Activated CD8-positive, alpha-beta memory T cell treated with anti-CD3 and anti-CD28 coated beads, Interleukin-2, amount 50 U/mL, for 24 hours (primary cell): ENCODE measurements around the gene ADAMTS17.

Source experiments
- DNase-seq: peaks from one replicate; pipeline ENCODE4 v3.0.0-alpha.2; 2020; ENCODE audit errors: extremely low read depth

The ADAMTS17 gene

DNA sequence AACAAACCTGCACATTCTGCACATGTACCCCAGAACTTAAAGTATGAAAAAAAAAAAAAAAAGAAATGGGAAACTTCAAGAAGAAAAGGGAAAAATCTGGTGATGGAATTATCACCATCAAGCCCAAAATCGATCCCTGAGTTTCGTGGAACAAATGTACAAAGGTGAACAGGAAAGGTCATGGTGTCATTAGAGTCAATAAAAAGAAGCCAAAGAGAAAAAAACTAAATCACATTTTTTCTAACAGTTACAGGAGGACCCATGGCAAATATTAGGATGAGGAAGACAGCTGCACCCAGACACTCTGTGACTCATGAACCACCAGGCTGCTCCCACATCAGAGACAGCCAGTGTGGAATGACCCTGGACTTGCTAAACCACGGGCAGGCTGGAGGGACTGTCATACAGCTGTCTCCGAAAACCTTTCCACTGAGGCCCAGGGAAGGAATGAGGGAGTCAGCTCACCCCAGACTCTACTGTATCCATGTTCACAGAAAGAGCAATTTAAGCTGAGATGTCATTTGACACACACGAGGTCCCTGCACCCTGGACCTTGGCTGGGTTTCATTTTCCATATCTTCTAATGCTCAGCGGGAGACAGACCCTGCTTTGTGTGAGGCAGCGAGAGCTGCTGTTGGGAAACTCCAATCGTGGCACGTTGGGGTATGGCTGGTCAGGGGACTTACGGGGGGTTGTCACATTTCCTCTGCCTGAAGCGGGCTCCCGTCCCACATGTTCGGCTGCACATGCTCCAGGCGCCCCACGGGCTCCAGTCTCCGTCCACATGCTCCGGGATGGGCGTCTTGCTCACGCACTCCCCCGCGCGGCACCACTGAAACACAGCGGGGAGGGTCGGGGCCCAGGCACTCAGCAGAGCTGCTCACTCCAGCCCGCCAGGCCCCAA lies 210.2 kb downstream of the ADAMTS17 start:
- DNase-seq = no peak

DNA sequence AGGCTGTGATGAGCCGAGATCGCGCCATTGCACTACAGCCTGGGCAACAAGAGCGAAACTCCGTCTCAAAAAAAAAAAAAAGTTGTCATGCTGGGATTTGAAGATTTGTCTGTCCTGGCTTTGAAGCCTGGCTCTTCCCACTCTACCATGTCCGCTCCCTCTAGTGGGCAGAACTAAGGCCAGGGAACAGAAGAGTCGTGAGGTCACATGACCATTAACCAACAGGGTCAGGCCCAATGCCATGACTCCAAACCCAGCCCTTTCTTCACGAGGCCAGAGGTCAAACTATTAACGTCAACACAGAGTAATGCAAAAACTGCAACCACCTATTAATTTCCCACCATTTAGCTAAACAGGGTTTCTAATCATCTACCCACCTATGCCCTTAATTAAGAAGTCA lies 212.1 kb downstream of the ADAMTS17 start:
- DNase-seq = no peak

DNA sequence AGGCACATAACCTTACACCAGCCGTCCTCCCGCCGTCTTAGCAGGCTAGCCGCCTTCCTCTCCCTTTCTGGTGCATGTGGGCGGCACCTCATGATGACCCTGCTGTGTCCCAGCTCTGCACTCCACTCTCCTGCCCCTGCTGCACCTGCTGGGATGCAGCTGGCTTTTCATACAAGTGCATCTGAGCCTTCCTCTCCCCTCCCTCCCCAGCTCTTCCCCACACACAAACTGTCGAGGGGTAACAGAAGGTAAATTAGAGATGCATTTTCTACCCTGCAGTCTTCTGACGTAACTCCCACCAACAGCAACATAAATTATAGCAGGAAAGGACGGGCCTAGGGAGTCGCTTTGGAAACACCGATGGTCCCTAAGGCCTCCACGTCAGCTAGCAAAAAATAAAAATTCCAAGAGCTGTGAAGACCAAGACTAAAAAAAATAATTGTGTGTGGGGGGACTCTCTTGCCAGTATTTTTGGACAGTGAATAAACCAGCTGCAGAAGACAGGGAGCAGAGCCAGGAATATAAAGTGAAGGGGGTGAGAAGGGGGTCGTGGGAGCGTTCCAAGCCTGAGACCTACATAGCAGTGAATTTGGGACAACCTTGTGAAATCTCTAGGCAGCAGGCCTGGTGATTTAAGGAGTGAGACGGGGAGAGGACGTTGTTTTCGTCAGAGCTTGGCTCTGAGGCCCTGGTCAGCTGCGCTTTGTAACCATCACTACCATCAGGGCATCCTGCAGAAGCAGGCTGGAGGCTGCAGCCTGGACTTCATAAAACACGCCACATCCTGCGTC lies 216.2 kb downstream of the ADAMTS17 start:
- DNase-seq = no peak

DNA sequence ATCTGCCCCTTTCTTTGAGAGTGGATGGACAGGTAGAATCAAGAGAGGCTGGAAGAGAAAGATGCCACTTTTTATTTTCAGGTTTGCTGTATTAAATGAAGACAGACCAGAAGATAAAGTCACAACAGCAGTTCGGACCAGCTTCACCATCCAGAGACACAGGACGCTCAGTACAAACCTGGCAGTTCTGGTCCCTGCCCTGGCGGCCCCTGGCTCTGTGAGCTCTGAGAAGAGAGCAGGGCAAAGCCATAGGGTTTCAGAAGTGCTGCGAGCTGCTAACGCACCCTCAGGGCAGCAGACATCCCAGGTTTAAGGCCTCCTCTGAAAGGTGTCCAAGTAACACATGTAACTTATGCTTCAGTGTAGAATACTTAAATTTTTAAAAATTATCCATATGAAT lies 216.8 kb downstream of the ADAMTS17 start:
- DNase-seq = no peak

DNA sequence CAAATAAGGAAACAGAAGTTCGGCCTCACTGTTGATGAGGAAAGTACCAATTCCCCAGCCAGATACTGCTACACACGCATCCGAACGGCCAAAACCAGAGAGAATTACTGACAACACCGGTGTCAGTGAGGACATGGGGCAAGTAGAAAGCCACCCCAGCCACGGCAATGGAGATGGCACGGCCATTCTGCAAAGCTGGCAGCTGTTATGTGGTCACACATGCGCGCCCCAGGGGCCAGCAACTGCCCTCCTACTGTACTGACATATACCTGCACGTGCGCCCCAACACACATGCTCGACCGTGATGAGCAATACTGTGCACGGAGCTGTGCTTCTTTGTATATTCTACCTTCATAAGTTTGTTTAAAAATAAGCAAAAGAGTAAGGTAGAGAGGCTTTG lies 217.4 kb downstream of the ADAMTS17 start:
- no peak for DNase-seq

DNA sequence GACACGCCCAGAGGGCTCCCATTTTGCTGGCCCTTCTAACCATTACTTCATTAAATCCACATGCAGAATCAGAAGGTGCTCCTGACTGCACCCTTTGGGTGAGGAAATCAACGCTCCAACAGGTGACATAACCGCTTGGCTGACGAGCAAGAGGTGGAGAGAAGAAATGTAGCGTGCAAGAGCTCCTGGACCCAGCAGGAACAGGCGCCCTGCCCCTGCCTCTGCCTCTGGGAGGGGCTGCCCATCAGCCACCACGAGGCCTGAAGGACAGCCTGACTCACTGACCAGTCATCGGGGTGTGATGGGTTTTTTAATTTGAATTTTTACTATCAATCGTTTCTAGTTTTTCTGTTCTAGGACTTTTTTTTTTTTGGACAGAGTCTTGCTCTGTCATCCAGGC lies 218.2 kb downstream of the ADAMTS17 start:
- no peak for DNase-seq

DNA sequence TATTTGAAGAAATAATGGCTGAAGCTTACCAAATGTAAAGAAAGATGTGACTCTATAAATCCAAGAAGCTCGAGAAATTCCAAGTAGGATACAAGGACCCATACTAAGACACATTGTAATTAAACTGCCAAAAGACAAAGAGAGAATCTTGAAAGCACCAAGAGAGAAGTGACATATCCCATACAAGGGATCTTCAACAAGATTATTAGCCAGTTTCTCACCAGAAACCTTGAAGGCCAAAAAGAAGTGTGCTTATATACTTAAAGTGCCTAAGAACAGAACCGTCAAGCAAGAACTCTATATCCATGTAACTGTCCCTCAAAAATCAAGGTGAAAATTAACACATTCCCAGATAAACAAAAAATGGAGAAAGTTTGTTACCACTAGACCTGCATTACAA lies 220.5 kb downstream of the ADAMTS17 start:
- DNase-seq = no peak

DNA sequence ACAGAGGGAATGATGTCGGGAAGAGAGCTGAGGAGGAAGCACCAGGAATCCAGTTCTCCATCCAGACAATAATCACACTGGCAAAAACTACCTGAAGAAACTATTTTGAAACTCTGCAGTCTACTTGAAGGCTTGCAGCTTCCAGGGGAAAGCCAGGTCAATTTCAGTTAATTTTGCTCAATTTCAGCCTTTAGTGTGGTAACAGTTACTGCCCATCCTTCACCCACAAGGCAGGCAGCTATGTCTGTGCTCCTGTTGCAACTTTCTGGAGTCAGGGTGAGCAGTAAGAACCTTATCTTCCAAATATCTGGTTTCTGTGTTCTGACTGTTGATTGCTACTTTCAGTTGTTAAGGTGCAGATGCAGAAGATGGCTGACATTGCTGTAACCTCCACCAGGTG lies 221.7 kb downstream of the ADAMTS17 start:
- DNase-seq = no peak

DNA sequence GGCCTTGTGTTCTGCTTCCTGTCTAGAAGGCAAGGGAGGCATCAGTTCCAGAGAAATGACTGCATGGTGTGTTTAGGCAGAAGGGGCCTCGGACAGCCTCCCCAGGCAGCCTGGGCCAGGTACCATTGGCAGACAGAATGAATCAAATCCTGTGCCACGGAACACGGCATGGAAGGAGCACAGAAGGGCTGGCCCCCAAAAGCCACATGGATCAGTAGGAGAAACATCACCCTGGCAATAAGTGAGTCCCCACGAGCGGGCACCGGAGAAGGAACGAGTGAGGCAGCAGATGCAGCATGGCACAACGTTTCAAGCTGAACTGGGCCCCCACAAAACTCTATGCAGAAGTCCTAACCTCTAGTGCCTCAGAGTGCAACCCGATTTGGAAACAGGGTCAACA lies 223.2 kb downstream of the ADAMTS17 start:
- DNase-seq = no peak

DNA sequence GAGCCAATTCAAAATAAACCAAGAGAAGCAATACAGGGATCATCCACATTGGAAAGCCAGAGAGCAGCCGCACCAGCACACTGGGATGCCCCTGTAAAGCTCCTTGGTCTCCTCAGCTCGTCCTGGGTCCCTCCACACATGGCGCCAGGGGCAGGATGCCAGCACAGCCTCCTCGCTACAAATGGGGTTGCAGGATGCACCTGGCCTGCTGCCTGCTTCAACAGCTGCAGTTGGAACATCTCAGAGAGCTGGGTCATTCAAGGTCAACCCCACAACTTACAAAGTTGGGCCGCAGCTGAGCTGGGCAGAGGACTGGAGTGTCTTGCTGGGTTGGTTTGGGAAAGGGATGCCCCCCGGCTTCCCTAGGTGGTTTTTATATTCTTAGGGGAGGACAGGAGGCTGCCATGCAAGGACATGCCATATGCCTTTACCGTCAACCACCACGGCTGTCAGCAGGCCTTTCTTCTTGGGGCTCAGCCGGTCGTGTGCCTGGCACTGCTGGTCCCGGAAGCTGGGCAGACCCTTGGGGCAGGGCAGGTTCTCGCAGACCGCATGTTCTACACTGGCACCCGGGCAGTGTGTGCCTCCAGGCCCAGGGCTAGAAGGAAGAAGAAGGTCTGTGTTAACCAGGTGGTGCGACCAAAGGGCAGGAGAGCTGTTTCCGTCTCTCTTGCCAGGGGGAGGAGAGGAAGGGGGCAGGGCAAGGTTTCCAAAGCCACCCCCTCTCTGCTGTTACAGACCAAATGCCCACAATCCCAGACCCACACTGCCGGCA lies 225.2 kb downstream of the ADAMTS17 start:
- DNase-seq = no peak

DNA sequence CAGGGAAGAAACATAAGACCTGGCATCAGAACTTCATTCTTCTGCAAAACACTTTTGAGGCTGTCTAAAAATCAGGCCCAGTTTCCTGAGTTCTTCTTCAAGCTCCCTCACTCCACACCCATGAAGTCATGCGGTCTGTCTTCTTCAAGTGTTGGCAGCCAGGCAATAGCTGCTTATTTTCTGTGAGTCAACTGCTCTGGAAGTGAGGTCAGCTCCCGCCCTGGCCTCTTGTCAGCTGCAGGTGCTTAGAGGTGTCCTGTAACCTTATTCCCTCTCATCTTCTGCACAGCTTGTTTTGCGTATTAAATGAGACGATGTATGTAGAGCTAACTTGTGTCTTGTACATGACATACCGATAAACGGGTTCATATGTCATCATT lies 226.1 kb downstream of the ADAMTS17 start:
- DNase-seq = no peak

DNA sequence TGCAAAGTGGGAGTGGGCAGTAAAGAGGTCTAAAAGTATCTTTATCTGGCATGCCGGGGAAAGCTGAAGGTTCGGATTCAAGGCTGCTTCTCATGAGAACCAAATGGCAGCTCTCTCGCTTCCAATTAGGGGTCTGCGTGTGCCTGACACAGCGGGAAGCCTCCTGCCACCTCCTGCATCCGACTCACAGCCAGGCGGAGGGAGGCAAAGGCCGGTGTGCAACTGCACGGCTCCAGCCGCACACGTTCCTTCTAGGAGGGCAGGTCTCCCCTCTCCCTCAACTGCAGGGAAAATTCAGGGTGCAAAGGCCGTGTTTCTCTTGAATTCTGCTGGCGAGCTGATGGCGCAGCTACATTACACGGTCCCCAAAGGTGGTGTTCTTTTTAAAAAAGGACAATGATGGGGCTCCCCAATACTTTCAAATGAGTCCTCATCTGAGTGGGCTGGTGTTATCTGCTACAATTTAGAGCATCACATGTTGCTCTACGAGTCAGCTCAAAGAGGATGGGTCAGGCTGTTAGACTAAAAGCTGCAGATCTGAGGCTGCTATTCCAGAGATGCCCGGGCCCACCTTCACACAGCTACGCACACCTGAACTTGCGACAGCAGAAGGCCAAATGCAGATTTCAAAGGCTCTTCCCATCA lies 226.6 kb downstream of the ADAMTS17 start:
- no peak for DNase-seq

DNA sequence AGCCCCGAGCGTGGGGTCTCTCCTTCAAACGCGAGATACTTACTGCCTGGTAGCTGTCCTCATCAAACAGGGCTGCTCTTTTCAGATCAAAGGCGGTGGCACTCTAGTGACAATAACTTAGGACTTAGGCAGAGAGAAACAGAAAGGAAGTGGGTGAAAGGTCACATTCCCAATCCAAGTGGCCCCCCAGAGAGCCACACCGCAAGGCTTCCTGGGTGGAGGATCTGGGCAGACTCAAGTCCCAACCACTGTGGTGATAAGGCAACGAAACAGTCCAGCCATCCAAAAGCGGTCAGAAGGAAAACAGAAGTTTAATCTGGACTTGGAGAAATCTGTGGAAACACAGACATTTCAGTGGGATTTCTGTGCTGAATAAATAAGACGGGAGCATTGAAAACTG lies 227.2 kb downstream of the ADAMTS17 start:
- no peak for DNase-seq

DNA sequence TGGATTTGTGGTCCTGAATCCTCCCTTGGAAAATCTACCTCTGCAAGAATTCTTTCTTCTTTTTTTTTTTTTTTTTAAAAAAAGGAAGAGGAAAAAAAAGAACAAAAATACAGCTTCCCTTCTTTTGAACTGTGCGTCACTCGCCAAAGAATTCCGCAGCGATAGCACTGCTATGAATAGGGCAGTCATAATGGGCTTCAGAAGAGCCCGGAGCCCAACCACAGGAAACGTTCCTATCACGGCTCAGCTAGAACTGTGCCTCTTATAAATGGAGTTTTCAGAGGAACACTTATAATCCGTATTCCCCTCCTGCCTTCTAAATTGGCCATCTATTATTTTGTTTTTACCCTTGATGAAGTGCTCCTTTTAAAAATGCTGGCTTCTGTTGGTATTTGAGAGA lies 227.7 kb downstream of the ADAMTS17 start:
- no peak for DNase-seq

DNA sequence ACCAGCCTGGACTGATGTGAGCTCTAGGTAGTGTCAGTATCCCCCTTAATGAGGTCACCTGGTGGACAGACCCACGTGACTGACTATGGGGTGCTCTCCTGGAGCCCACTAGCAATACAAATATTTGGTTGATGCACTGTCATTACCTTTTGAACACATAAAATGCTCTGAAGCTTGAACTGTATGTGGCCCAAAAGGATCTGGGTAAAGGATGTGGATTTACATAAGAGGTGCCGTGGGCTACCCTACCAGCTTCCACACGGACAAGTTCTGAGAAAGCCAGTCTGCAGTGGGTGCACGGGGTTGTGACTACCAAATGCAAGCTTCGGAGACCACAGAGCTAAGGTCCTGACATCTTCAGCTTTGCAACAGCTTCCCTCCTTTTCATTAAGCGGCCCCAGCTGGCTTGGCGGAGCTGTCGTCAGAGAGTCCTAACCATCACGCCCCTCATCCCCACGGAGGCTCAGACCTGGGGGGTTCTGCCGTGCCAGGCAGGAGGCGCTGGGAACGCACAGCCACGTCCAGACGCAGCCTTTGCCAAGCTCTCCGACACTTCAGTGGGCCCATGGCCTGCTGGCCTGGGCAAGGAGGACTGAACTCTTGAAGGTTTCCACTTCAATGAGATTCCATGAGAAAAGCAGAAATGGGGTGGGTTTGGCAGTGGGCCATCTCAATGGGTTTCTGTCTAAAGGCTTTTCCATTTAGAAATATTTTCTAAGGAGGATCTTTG lies 228.3 kb downstream of the ADAMTS17 start:
- DNase-seq = no peak

DNA sequence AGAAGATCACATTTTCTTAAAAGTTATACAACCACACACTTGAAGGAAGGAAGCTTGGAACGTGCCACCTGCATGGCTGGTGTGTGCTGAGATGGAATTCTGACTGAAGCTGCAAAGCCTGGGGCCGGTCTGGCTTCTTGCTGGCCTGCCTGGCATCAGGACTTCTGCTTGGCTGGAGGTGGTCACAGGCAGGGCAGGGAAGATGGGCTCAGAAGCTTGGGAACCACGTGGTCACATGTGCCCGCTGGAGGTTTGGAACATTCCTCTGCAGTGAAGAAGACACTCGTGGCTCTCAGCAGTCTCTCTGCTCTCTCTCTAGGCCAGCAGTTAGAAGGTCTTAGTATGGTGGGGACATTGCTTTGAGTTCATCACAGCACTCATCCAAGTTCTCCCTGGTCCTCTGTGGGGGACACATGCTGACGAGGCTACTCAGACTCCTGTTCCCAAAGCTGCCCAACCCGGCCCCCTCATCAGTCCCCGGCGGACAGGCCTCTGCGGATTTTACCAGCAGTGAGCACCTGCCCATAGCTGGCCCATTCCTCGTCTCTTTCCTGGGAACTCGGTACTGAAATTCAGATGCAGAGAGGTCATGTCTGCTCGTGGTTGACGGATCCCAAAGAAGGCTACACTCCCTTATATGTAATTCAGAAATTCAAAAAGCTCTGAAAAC lies 229.0 kb downstream of the ADAMTS17 start:
- DNase-seq = no peak

DNA sequence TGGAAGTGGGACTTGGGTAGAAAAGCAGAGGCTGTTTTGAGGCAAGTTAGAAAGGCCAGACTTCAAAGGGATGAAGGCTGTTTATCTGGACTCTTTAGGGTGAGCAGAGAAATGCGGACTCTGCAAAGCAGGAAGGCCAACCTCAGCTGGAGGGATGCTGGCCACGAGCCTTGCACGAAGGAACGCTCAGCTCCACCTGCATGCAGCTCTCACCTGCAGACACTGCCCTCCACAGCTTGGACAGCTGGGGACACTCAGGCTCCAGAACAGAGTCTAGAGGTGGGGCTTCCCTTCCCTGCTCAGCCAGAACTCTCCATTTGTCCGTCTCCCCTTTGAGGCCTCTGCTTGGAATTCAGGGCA lies 229.7 kb downstream of the ADAMTS17 start:
- no peak for DNase-seq

DNA sequence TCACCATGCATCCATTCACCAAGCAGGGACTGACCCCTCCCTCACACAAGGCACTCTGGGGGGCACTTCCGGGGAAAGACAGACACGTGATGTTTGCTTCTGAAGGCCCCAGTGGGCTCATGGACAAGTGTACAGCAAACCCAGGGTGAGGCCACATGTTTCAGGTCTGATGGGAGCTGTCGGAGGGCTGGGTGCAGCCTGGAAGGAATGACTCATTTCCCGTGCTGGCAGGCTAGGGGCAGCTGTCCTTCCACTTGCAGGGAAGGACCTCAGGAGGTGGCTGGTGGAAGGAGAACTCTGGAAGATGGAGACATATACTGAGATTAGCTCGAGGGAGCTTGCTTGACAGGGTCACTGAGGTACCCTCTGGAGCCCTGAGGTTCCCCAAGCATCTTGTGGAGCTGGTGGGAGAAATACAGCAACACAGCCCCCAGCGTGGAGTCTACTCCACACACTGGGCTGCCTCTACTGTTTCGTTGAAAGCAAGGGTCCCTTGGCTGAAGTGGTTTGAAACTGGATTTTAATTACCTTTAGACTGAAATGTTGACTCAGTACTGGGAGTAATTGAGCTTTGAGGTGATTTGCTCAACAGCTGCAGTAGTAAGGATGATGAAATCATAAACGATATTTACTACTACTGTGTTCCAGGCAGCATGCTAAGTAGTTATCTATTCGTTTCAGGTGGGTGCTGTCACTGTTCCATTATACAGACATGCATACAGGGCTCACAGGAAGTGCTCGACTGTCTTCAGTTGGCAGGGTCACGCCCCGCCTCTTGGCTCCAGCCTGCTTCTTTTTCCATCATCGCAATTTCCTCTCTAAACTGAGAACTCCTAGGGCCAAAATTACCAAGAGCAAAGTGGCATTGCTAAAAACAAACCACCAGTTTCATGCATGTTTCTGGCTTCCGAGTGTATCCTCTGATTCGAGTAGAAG lies 230.4 kb downstream of the ADAMTS17 start:
- no peak for DNase-seq

DNA sequence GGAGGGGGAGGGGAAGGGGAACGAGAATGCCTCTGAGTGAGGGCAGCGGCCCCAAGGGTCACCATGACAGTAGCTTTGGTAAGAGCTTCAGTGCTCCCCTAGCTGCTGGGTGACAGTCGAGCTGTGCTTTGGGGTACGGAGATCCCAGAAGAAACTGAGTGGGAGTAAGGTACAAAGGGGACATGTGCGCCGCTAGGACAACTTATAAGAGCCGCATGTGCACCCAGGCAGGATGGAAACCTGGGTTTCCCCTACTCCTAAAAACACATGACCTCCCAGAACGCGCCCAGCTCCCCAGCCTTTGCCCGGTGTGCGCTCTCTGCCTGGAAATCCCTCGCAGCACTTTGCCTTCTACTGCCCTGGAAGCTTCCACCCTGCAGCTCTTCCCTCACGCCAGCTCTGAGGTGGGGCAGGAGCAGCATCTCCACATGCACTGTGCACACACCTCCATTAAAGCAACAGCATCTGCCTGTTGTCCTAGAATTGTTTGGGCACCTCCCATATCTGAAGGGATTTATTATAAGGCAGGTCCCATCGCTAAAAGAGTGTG lies 232.2 kb downstream of the ADAMTS17 start:
- no peak for DNase-seq
